K562 (cell line): ENCODE data around the gene CSTPP1. TPM values are rescaled to one million over a fixed set of nuclear protein-coding genes. Genes with fewer than 3 reads are reported as not detected.
A peak's percentile ranks its signal among the peaks of the same experiment; 100 is the strongest.

Source experiments
- GTF2A2 ChIP-seq: IDR thresholded peaks from 2 replicates; pipeline ENCODE4 v1.6.1; 2016; ENCODE audit warnings: mild to moderate bottlenecking, missing genetic modification characterization, missing compliant biosample characterization
- HEY1 ChIP-seq: fragments of 250-450 bp; sonication (Bioruptor Pico); IDR thresholded peaks from 2 replicates; pipeline ENCODE4 v1.5.0; 2020; ENCODE audit warnings: mild to moderate bottlenecking, moderate library complexity, borderline replicate concordance
- KDM4B ChIP-seq, 2 experiments: fragments of 450-650 bp in 1 of 2; sonication (generic) in 1 of 2; IDR thresholded peaks; 2 replicates each; pipeline ENCODE4 v1.6.1; 2016 to 2017; ENCODE audit warnings: borderline replicate concordance in 2 of 2, antibody characterized with exemption in 1 of 2, low read depth in 1 of 2, mild to moderate bottlenecking in 1 of 2
- MAZ ChIP-seq, 2 experiments: fragments of 450-650 bp in 1 of 2; sonication (generic) in 1 of 2; formaldehyde crosslinking; IDR thresholded peaks in 1 of 2; conservative IDR thresholded peaks in 1 of 2; 2 replicates each; pipeline versions ENCODE4 v1.4.0 to v1.5.0; 2020; ENCODE audit warnings: mild to moderate bottlenecking in 1 of 2, missing genetic modification reagents in 1 of 2
- NELFE ChIP-seq: IDR thresholded peaks from 2 replicates; pipeline ENCODE4 v1.6.1; 2011; ENCODE audit warnings: mild to moderate bottlenecking; ENCODE audit not compliant: insufficient read depth, insufficient read length
- NR3C1 ChIP-seq: sonication (generic); formaldehyde crosslinking; IDR thresholded peaks from 2 replicates; pipeline ENCODE4 v1.8.1; 2022; ENCODE audit warnings: missing genetic modification reagents
- PREB ChIP-seq: sonication (generic); formaldehyde crosslinking; IDR thresholded peaks from 2 replicates; pipeline ENCODE4 v1.8.1; 2023; ENCODE audit warnings: mild to moderate bottlenecking, missing genetic modification reagents
- RB1 ChIP-seq: fragments of 450-650 bp; IDR thresholded peaks from 2 replicates; pipeline ENCODE4 v1.6.1; 2017; ENCODE audit warnings: low read depth, mild to moderate bottlenecking
- RBBP5 ChIP-seq: fragments of 200-600 bp; sonication (generic); IDR thresholded peaks from 2 replicates; pipeline ENCODE4 v1.6.1; 2012; ENCODE audit warnings: borderline replicate concordance, mild to moderate bottlenecking, low read length, control low read depth, inconsistent platforms; ENCODE audit not compliant: insufficient read depth, poor library complexity, severe bottlenecking
- RUNX1 ChIP-seq: sonication (generic); IDR thresholded peaks from 2 replicates; pipeline ENCODE4 v1.6.1; 2016; ENCODE audit warnings: antibody characterized with exemption, low read depth
- SMAD3 ChIP-seq: fragments of 450-650 bp; formaldehyde crosslinking; conservative IDR thresholded peaks from 2 replicates; pipeline ENCODE4 v1.4.0; 2020; ENCODE audit warnings: mild to moderate bottlenecking
- SREBF2 ChIP-seq: sonication (generic); formaldehyde crosslinking; IDR thresholded peaks from 2 replicates; pipeline ENCODE4 v1.4.0; 2020; ENCODE audit warnings: mild to moderate bottlenecking, missing genetic modification reagents
- ZBTB5 ChIP-seq: fragments of 450-650 bp; IDR thresholded peaks from 2 replicates; pipeline ENCODE4 v1.6.1; 2017; ENCODE audit warnings: antibody characterized with exemption
- ZBTB7A ChIP-seq: IDR thresholded peaks from 2 replicates; pipeline ENCODE4 v1.6.1; 2011; ENCODE audit warnings: low read depth, mild to moderate bottlenecking, low read length, moderate library complexity, borderline replicate concordance; ENCODE audit not compliant: control insufficient read depth
- ZFP36 ChIP-seq: fragments of 150-350 bp; IDR thresholded peaks from 2 replicates; pipeline ENCODE4 v1.6.1; 2018; ENCODE audit warnings: low read length, low read depth; ENCODE audit not compliant: partially characterized antibody
- ZFX ChIP-seq: sonication (generic); formaldehyde crosslinking; IDR thresholded peaks from 2 replicates; pipeline ENCODE4 v1.8.0; 2022; ENCODE audit warnings: mild to moderate bottlenecking, missing genetic modification reagents, moderate library complexity
- ZNF408 ChIP-seq: fragments of 250-450 bp; sonication (Bioruptor Pico); IDR thresholded peaks from 2 replicates; pipeline ENCODE4 v1.4.0; 2020; ENCODE audit warnings: low read depth, mild to moderate bottlenecking, moderate library complexity
- ZNF444 ChIP-seq: fragments of 250-450 bp; sonication (Bioruptor Pico); IDR thresholded peaks from 2 replicates; pipeline ENCODE4 v1.4.0; 2020; ENCODE audit warnings: mild to moderate bottlenecking, moderate library complexity
- ZNF449 ChIP-seq: fragments of 250-450 bp; sonication (Bioruptor Pico); IDR thresholded peaks from 2 replicates; pipeline ENCODE4 v1.8.0; 2022; ENCODE audit warnings: moderate library complexity, mild to moderate bottlenecking, inconsistent platforms
- ZNF740 ChIP-seq, 3 experiments: fragments of 200-800 bp in 1 of 3; sonication (Bioruptor generic) in 1 of 3; sonication (generic) in 1 of 3; formaldehyde crosslinking in 1 of 3; IDR thresholded peaks; 2 replicates each; pipeline versions ENCODE4 v1.6.1 to v1.8.0; 2016 to 2022; ENCODE audit warnings: mild to moderate bottlenecking in 2 of 3, missing compliant biosample characterization in 2 of 3, missing genetic modification characterization in 2 of 3, missing genetic modification reagents in 1 of 3
- polyA plus RNA-seq, 8 experiments: library from polyadenylated mRNA; depleted of rRNA in 4 of 8; stranded (reverse) in 5 of 8; unstranded in 3 of 8; fragments of >200 nt; fragmentation: Nextera tagmentation in 2 of 8; fragmentation: Illumina TruSeq in 1 of 8; extraction: Ambion mirVana in 2 of 8; extraction: Trizol in 1 of 8; gene quantifications; 2 replicates each; pipeline versions ENCODE4 v1.2.1 to v1.2.3, GENCODE V29; 2011 to 2014; ENCODE audit warnings: inconsistent platforms in 1 of 8, missing spikeins in 1 of 8
- total RNA-seq, 7 experiments: library from RNA; depleted of rRNA in 6 of 7; stranded (reverse); fragments of >200 nt in 6 of 7; fragmentation: Illumina TruSeq in 2 of 7; extraction: Trizol in 2 of 7; gene quantifications; 2 replicates each; pipeline versions ENCODE4 v1.2.1 to v1.2.3, GENCODE V29; 2011 to 2021; ENCODE audit warnings: low replicate concordance in 1 of 7

Gene CSTPP1
- total and polyA plus RNA-seq, 9 of the 15 experiments (the other 6 are each of a cell fraction or from before 2014, with no cell fraction given): 6.5 to 17.8 (median 9.2) TPM

GRCh38 chr11:47186076-47186699, 249.6 kb downstream of the CSTPP1 start, which contains the start of gene PACSIN3 (continued):
- TF ChIP-seq ZNF740 (CRISPR knock-in tag; IDR thresholded peaks at IDR 0.05) (no peak), ZNF740 (tag; IDR thresholded peaks at IDR 0.05) (no peak), ZFX (CRISPR knock-in tag) (peak; percentile 62), ZNF444 (CRISPR knock-in tag) (no peak), PREB (CRISPR knock-in tag) (no peak), NELFE (no peak), ZFP36 (peak; percentile 8), SMAD3 (CRISPR knock-in tag) (no peak), RUNX1 (no peak), RB1 (peak; percentile 8; the same call in 1 of the 2 replicates), MAZ (CRISPR knock-in tag; conservative IDR thresholded peaks at IDR 0.05 in 1 of 2, IDR thresholded peaks at IDR 0.05 in 1 of 2) (peak in 1 of 2 experiments; percentile 39; a peak in 1 of 4 replicates), KDM4B (IDR thresholded peaks at IDR 0.05; ENCODE audit: borderline replicate concordance in 2 of 2, low read depth in 1 of 2) (no peak), GTF2A2 (tag) (no peak), ZNF408 (no peak), ZNF449 (no peak), NR3C1 (CRISPR knock-in tag) (0 out of 2 replicates have a peak, but pooled peaks have one; percentile 29), RBBP5 (peak; percentile 67), ZBTB5 (no peak), HEY1 (no peak), SREBF2 (CRISPR knock-in tag) (no peak), ZBTB7A (peak; percentile 31; the same call in 1 of the 2 replicates)
